Mesothelial cell of epicardium (in vitro differentiated cells): ENCODE results near the gene CRTC3. TPM values are rescaled to one million over a fixed set of nuclear protein-coding genes. Genes with fewer than 3 reads are reported as not detected.
A peak's percentile ranks its signal among the peaks of the same experiment; 100 is the strongest.

ENCODE experiments used
- DNase-seq, 2 experiments: peaks; one replicate each; pipeline ENCODE4 v3.0.0; 2021; ENCODE audit warnings: low spot score in 2 of 2; ENCODE audit not compliant: unreplicated experiment in 2 of 2
- H3K27ac Mint-ChIP-seq: 2 replicates; pipeline ENCODE4 v1.8.0; 2021; ENCODE audit warnings: mixed read lengths
- H3K27me3 Mint-ChIP-seq: 2 replicates; pipeline ENCODE4 v1.8.0; 2021; ENCODE audit warnings: low read depth, mixed read lengths
- H3K36me3 Mint-ChIP-seq: 2 replicates; pipeline ENCODE4 v1.8.0; 2021; ENCODE audit warnings: mixed read lengths
- H3K4me1 Mint-ChIP-seq: 2 replicates; pipeline ENCODE4 v1.8.0; 2021; ENCODE audit warnings: mixed read lengths
- H3K4me3 Mint-ChIP-seq: 2 replicates; pipeline ENCODE4 v1.8.0; 2021; ENCODE audit warnings: mild to moderate bottlenecking, moderate library complexity, mixed read lengths
- H3K9me3 Mint-ChIP-seq: 2 replicates; pipeline ENCODE4 v1.8.0; 2021; ENCODE audit warnings: mixed read lengths
- CTCF ChIP-seq: fragments of 200-600 bp; sonication (generic); IDR thresholded peaks from one replicate; pipeline ENCODE4 v1.5.0; 2021; ENCODE audit warnings: antibody characterized with exemption; ENCODE audit not compliant: unreplicated experiment
- total RNA-seq: library from RNA; stranded (reverse); gene quantifications from 3 replicates; pipeline ENCODE4 v1.2.1, GENCODE V29; 2021

Gene CRTC3
- total RNA-seq, 1 donor from 2014 or later = 56.6 TPM

DNA sequence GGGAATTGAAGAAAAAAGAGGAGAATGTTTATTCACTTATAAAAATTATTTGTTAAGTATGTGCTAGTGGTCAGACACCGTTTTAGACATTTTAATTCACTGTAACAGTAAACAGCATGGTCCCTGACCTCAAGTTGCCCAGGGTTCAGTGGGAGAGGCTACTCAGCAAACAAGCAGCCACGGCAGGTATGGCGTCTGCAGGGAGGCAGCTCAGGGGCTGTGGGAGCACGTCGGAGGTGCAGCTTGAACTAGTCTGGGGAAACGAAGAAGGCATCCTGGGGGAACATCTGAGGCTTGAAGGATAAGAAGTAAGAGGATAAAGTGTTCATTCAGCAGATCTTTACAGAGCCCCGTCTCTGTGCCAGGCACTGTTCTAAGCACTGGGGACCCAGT lies 66.0 kb downstream of the CRTC3 start:
- DNase-seq = no peak
- TF ChIP-seq CTCF = no peak
- Mint-ChIP-seq H3K4me1 (peaks cover 20% of the 10 kb centered on the region), H3K27ac (no peak overlapping the region), H3K4me3 (no peak overlapping the region), H3K27me3 (no peaks in the 10 kb centered on the region), H3K36me3 (peaks cover 12% of the 10 kb centered on the region), H3K9me3 (no peaks in the 10 kb centered on the region)

DNA sequence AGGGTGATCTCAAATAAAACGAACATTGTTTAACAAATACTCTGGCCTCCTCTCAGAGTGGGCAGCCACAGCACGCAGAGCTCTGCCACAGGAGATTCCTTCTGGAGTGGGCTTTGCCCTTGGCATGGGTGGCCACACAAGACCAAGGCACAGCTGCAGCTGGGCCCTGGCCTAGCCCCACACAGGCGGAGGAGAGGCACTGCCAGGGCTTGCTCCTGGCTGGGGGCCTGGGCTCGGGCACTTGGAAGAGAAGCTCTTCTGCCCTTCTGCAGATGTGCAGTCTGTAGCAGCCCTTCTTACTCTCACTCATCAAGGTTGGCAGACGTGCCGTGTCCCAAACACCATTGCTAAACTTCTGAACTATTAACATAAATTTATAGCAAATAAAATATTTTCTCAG lies 67.2 kb downstream of the CRTC3 start:
- peaks cover 17% of the 10 kb centered on the region for H3K4me1 Mint-ChIP-seq
- TF ChIP-seq CTCF = no peak
- no peaks in the 10 kb centered on the region for H3K9me3 Mint-ChIP-seq
- H3K4me3 Mint-ChIP-seq = no peak overlapping the region
- no peak overlapping the region for H3K27ac Mint-ChIP-seq
- DNase-seq = no peak
- H3K36me3 Mint-ChIP-seq = peaks cover 18% of the 10 kb centered on the region
- no peaks in the 10 kb centered on the region for H3K27me3 Mint-ChIP-seq

DNA sequence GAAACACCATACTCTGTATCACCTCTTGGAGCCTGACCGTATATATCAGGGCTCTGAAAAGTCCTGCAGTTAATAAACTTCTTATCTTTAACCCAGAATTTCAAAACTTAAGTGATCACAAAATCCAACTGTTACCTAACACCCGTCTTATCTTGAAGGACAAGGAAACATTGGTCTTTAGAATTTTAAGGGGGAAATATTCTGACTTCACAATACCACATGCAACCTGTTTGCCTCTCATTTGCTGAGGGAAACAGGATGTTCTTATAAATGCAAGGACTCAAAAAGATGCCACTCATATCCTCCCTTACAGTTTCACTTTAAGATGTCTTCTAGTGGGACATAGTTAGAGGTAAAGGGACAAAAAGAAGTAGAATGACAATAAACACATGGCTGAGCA lies 67.9 kb downstream of the CRTC3 start:
- Mint-ChIP-seq H3K27ac (no peak overlapping the region), H3K4me3 (no peak overlapping the region)
- no peak for TF ChIP-seq CTCF

GRCh38 chr15:90598031-90598577 lies 68.4 kb downstream of the CRTC3 start:
- no peak for DNase-seq
- TF ChIP-seq CTCF = no peak
- Mint-ChIP-seq H3K4me1 (peaks cover 10% of the 10 kb centered on the region), H3K27me3 (no peaks in the 10 kb centered on the region), H3K9me3 (no peaks in the 10 kb centered on the region), H3K4me3 (no peak overlapping the region), H3K36me3 (peaks cover 23% of the 10 kb centered on the region), H3K27ac (no peak overlapping the region)

More for the DNA sequence above, 67.9 kb downstream of the CRTC3 start:
- no peaks in the 10 kb centered on the region for H3K27me3 Mint-ChIP-seq
- H3K9me3 Mint-ChIP-seq = no peaks in the 10 kb centered on the region
- DNase-seq = no peak
- peaks cover 11% of the 10 kb centered on the region for H3K4me1 Mint-ChIP-seq
- peaks cover 23% of the 10 kb centered on the region for H3K36me3 Mint-ChIP-seq

- Mint-ChIP-seq H3K4me1 (peaks cover 4% of the 10 kb centered on the region), H3K4me3 (no peak overlapping the region), H3K27ac (no peak overlapping the region), H3K9me3 (no peaks in the 10 kb centered on the region), H3K27me3 (no peaks in the 10 kb centered on the region), H3K36me3 (peaks cover 24% of the 10 kb centered on the region)
- DNase-seq = no peak
- TF ChIP-seq CTCF = no peak
Observed at GRCh38 chr15:90598679-90599078, 69.0 kb downstream of the CRTC3 start.

- DNase-seq = no peak
- no peak for TF ChIP-seq CTCF
- peaks cover 2% of the 10 kb centered on the region for H3K4me1 Mint-ChIP-seq
- H3K9me3 Mint-ChIP-seq = no peaks in the 10 kb centered on the region
- peak overlapping the region; percentile 47 for H3K27ac Mint-ChIP-seq
- peaks cover 22% of the 10 kb centered on the region for H3K36me3 Mint-ChIP-seq
- no peak overlapping the region for H3K4me3 Mint-ChIP-seq
- H3K27me3 Mint-ChIP-seq = no peaks in the 10 kb centered on the region
Observed at GRCh38 chr15:90599116-90599515, 69.4 kb downstream of the CRTC3 start.
